Inflammatory macrophage treated with lipopolysaccharide for 4 hours (primary cell): ENCODE results near the gene FHOD1.

Source experiments
- DNase-seq: peaks from one replicate; pipeline ENCODE4 v3.0.0-alpha.2; 2020

The FHOD1 gene

GRCh38 chr16:67206129-67206837, 41.0 kb downstream of the FHOD1 start:
- no peak for DNase-seq

- DNase-seq, result no peak
Measured at GRCh38 chr16:67204076-67204475, 43.2 kb downstream of the FHOD1 start.

GRCh38 chr16:67202956-67203493, 44.3 kb downstream of the FHOD1 start:
- DNase-seq, result no peak

- no peak for DNase-seq
Measured at GRCh38 chr16:67202426-67202825, 44.9 kb downstream of the FHOD1 start.

GRCh38 chr16:67201411-67202345, 45.6 kb downstream of the FHOD1 start:
- DNase-seq, result no peak

- DNase-seq, result no peak
Measured at GRCh38 chr16:67200491-67200890, 46.8 kb downstream of the FHOD1 start.

- no peak for DNase-seq
Measured at GRCh38 chr16:67199808-67200198, 47.5 kb downstream of the FHOD1 start.

- DNase-seq, result no peak
Measured at GRCh38 chr16:67199011-67199807, 48.1 kb downstream of the FHOD1 start, which contains the start of gene ELMO3. Gene ELMO3, plus strand, starts transcription at chr16:67199131. Its CDS starts 196 bp downstream, at chr16:67199327.

GRCh38 chr16:67198238-67198734, 49.0 kb downstream of the FHOD1 start:
- DNase-seq, result peak; percentile 65

- DNase-seq, result no peak
Measured at GRCh38 chr16:67197704-67198103, 49.6 kb downstream of the FHOD1 start.

- no peak for DNase-seq
Measured at GRCh38 chr16:67196881-67197280, 50.4 kb downstream of the FHOD1 start.

- no peak for DNase-seq
Measured at GRCh38 chr16:67195676-67196075, 51.6 kb downstream of the FHOD1 start.

- DNase-seq, result no peak
Measured at GRCh38 chr16:67194260-67194659, 53.0 kb downstream of the FHOD1 start.

GRCh38 chr16:67193536-67193935, 53.7 kb downstream of the FHOD1 start:
- DNase-seq, result no peak

- DNase-seq, result no peak
Measured at GRCh38 chr16:67192781-67193361, 54.4 kb downstream of the FHOD1 start.

GRCh38 chr16:67191995-67192681, 55.1 kb downstream of the FHOD1 start, which contains the start of gene E2F4:
Gene E2F4, plus strand, starts transcription at chr16:67192155. Its CDS starts 73 bp downstream, at chr16:67192228.
- peak; percentile 95 for DNase-seq

- DNase-seq, result no peak
Measured at GRCh38 chr16:67191411-67191994, 55.8 kb downstream of the FHOD1 start.

GRCh38 chr16:67190448-67191399, 56.6 kb downstream of the FHOD1 start:
- no peak for DNase-seq

- no peak for DNase-seq
Measured at GRCh38 chr16:67190041-67190440, 57.2 kb downstream of the FHOD1 start, which contains the start of gene EXOC3L1. Gene EXOC3L1, minus strand, starts transcription at chr16:67190136. Its CDS starts 460 bp downstream, at chr16:67189676.

GRCh38 chr16:67188798-67189197, 58.5 kb downstream of the FHOD1 start:
- DNase-seq, result no peak
